PFSK-1 (cell line): ENCODE measurements around the gene PCSK9.

Experiments
- FOXP2 ChIP-seq: optimal IDR thresholded peaks from 2 replicates; pipeline ENCODE3; 2011; ENCODE audit warnings: borderline replicate concordance, control low read depth, inconsistent platforms; ENCODE audit not compliant: insufficient read depth; ENCODE audit errors: extremely low read length, extremely low read depth
- POLR2AphosphoS5 ChIP-seq: IDR thresholded peaks from 2 replicates; pipeline ENCODE4 v1.6.1; 2012; ENCODE audit warnings: low read depth, mild to moderate bottlenecking, control low read depth, low read length, moderate library complexity
- SIN3A ChIP-seq: IDR thresholded peaks from 2 replicates; pipeline ENCODE4 v1.6.1; 2012; ENCODE audit warnings: mild to moderate bottlenecking, low read length, moderate library complexity, borderline replicate concordance; ENCODE audit not compliant: insufficient read depth
- TAF1 ChIP-seq: IDR thresholded peaks from 2 replicates; pipeline ENCODE4 v1.6.1; 2012; ENCODE audit warnings: low read length, control low read depth, borderline replicate concordance; ENCODE audit not compliant: insufficient read depth
- TF ChIP-seq, protein P1 (sequence below), 2 experiments: IDR thresholded peaks; 2 replicates each; pipeline versions ENCODE4 v1.6.1 to v1.8.0; 2011 to 2012; ENCODE audit warnings: low read depth in 2 of 2, low read length in 2 of 2, control low read depth in 1 of 2, inconsistent platforms in 1 of 2, mild to moderate bottlenecking in 1 of 2, moderate library complexity in 1 of 2; ENCODE audit not compliant: insufficient read depth in 1 of 2

Gene PCSK9

DNA sequence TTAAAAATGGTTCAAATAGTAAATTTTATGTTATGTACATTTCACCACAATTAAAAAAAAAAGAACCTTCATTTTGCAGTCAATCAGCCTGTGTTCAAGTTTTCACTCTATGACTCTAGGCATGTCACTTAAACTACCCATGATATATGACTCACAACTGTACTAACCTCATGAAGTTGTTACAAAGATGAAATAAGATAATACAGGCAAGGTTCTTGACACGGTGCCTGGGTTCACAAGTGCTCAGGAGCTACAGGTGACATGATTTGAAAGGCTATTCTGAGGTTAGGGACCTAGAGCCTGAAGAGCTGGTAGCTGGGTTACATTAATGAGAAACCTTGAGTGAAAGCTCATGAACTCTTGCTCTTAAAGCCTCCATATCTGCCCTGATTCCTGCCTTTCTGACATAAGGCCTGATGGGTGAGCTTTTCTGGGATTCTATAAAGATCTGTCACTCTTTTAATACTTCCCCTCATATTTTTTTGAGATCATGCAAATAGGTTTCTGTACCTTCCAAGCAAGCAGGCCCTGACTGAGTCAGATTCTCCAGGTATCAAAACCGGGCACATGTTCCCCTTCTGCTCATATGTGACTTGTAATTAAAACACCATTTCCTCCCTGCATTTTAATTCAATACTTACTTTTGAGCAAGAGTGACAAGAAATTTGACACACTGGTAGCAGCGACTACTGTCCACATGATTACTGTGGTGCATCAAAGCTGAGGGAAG, 34.0 kb downstream of the PCSK9 start:
- no peak for TF ChIP-seq POLR2AphosphoS5
- TF ChIP-seq, protein P1, sequence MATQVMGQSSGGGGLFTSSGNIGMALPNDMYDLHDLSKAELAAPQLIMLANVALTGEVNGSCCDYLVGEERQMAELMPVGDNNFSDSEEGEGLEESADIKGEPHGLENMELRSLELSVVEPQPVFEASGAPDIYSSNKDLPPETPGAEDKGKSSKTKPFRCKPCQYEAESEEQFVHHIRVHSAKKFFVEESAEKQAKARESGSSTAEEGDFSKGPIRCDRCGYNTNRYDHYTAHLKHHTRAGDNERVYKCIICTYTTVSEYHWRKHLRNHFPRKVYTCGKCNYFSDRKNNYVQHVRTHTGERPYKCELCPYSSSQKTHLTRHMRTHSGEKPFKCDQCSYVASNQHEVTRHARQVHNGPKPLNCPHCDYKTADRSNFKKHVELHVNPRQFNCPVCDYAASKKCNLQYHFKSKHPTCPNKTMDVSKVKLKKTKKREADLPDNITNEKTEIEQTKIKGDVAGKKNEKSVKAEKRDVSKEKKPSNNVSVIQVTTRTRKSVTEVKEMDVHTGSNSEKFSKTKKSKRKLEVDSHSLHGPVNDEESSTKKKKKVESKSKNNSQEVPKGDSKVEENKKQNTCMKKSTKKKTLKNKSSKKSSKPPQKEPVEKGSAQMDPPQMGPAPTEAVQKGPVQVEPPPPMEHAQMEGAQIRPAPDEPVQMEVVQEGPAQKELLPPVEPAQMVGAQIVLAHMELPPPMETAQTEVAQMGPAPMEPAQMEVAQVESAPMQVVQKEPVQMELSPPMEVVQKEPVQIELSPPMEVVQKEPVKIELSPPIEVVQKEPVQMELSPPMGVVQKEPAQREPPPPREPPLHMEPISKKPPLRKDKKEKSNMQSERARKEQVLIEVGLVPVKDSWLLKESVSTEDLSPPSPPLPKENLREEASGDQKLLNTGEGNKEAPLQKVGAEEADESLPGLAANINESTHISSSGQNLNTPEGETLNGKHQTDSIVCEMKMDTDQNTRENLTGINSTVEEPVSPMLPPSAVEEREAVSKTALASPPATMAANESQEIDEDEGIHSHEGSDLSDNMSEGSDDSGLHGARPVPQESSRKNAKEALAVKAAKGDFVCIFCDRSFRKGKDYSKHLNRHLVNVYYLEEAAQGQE (IDR thresholded peaks at IDR 0.05; ENCODE audit: insufficient read depth in 1 of 2, low read depth in 2 of 2, low read length in 2 of 2), result no peak
- TF ChIP-seq SIN3A, result no peak
- TF ChIP-seq TAF1, result no peak
- no peak for TF ChIP-seq FOXP2

DNA sequence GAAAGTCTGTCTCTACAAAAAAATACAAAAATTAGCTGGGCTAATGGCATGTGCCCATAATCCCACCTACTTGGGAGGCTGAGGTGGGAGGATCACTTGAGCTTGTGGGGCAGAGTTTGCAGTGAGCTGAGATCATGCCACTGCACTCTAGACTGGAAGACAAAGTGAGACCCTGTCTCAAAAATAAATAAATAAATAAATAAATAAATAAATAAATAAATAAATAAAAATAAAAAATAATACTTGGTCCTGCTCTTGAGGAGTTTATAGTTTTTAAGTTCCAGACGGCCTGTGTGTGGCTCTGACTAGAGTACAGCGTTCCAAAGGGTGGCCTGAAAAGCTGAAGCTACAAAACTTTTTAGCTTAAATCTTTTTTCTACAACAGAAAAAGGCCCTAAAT, 35.1 kb downstream of the PCSK9 start:
- no peak for TF ChIP-seq POLR2AphosphoS5
- no peak for TF ChIP-seq FOXP2
- no peak for TF ChIP-seq TAF1
- no peak for TF ChIP-seq SIN3A
- TF ChIP-seq, protein P1 (IDR thresholded peaks at IDR 0.05; ENCODE audit: insufficient read depth in 1 of 2, low read depth in 2 of 2, low read length in 2 of 2), result no peak

DNA sequence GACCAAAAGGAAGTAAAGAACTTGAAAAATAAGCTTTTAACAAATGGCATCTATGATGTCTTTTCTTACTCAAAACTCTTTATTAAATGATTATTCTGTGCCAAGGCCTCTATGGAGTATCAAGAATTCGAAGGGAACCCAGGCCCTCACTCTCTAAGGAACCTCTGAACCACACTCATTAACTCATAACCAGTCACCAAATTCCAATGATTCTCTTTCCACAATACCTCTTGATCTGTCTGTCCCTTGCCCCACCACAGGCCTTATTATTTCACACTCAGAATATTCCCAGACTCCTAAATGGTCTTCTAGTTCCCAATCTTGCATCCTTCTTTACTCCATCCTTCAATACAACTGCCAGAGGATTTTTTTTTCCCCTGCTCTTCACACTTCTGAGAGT, 37.0 kb downstream of the PCSK9 start:
- TF ChIP-seq SIN3A (no peak), TAF1 (no peak), FOXP2 (no peak), POLR2AphosphoS5 (no peak)
- TF ChIP-seq, protein P1 (IDR thresholded peaks at IDR 0.05; ENCODE audit: insufficient read depth in 1 of 2, low read depth in 2 of 2, low read length in 2 of 2), result no peak

DNA sequence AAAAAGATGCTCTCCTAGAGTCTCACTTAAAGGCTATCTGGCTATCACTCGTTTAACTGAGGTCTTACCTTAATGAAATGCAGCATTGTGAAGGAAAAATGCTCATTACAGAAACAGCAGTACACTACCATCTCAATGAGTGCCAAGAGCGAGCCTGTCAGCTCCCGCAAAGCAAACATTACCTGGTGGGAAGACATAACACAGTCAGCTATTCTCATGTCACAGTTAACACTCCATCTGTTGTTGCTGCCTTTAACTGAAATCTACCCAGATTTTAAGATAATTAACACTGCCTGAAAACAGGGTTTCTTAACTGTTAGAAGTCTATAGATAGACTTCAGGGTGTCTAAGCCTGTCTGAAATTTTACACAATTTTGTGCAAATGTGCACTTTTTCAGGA, 39.1 kb downstream of the PCSK9 start:
- TF ChIP-seq TAF1, result no peak
- no peak for TF ChIP-seq FOXP2
- TF ChIP-seq, protein P1 (IDR thresholded peaks at IDR 0.05; ENCODE audit: insufficient read depth in 1 of 2, low read depth in 2 of 2, low read length in 2 of 2), result no peak
- no peak for TF ChIP-seq SIN3A
- TF ChIP-seq POLR2AphosphoS5, result no peak

DNA sequence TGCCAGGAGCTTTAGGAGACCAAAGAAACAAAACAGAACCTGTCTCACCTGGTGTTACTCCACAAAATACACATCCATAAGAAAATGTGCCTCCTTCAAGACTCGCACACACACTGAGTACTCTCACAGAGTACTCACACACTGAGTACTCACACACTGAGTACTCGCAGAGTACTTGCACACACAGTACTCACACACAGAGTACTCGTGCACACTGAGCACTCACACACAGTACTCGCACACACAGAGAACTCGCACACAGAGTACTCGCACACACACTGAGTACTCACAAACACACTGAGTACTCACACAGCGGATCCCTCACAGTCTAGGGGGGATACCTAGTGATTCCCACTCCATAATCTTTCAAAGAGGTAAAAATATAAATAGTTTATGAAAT, 40.3 kb downstream of the PCSK9 start:
- TF ChIP-seq TAF1 (no peak), FOXP2 (no peak), SIN3A (no peak), POLR2AphosphoS5 (no peak)
- TF ChIP-seq, protein P1 (IDR thresholded peaks at IDR 0.05; ENCODE audit: insufficient read depth in 1 of 2, low read depth in 2 of 2, low read length in 2 of 2), result no peak
